Smooth muscle cell (in vitro differentiated cells): ENCODE measurements around the gene RIMS1. TPM values are rescaled to one million over a fixed set of nuclear protein-coding genes. Genes with fewer than 3 reads are reported as not detected.

Experiments
- DNase-seq: peaks from one replicate; lab custom pipeline; 2025; ENCODE audit not compliant: unreplicated experiment; lab: John Stamatoyannopoulos, UW
- H2AFZ ChIP-seq: fragments of 200-600 bp; sonication (generic); 2 replicates; pipeline ENCODE4 v1.6.0; 2016; ENCODE audit warnings: antibody characterized with exemption, low read depth, mild to moderate bottlenecking
- H3F3A ChIP-seq: fragments of 200-600 bp; sonication (generic); 2 replicates; pipeline ENCODE4 v1.6.0; 2017; ENCODE audit warnings: antibody characterized with exemption, low read depth
- H3K27ac ChIP-seq: fragments of 200-600 bp; sonication (generic); 2 replicates; pipeline ENCODE4 v1.5.1; 2016; ENCODE audit warnings: low read depth, mild to moderate bottlenecking
- H3K27me3 ChIP-seq: fragments of 200-600 bp; sonication (generic); 2 replicates; pipeline ENCODE4 v1.6.1; 2016; ENCODE audit warnings: low read depth, mild to moderate bottlenecking
- H3K36me3 ChIP-seq: fragments of 200-600 bp; sonication (generic); 2 replicates; pipeline ENCODE4 v1.5.1; 2016; ENCODE audit warnings: low read depth
- H3K4me1 ChIP-seq: fragments of 200-600 bp; sonication (generic); 2 replicates; pipeline ENCODE4 v1.5.1; 2016; ENCODE audit warnings: low read depth
- H3K4me2 ChIP-seq: fragments of 200-600 bp; sonication (generic); 2 replicates; pipeline ENCODE4 v1.6.0; 2016; ENCODE audit warnings: mild to moderate bottlenecking
- H3K4me3 ChIP-seq: fragments of 200-600 bp; sonication (generic); 2 replicates; pipeline ENCODE4 v1.5.1; 2016; ENCODE audit warnings: mild to moderate bottlenecking
- H3K79me2 ChIP-seq: fragments of 200-600 bp; sonication (generic); 2 replicates; pipeline ENCODE4 v1.6.0; 2016; ENCODE audit warnings: low read depth, mild to moderate bottlenecking
- H3K9ac ChIP-seq: fragments of 200-600 bp; sonication (generic); 2 replicates; pipeline ENCODE4 v1.6.0; 2016; ENCODE audit warnings: low read depth
- H3K9me3 ChIP-seq: fragments of 200-600 bp; sonication (generic); replicated peaks from 2 replicates; pipeline ENCODE4 v1.5.1; 2016; ENCODE audit warnings: low read depth
- H4K20me1 ChIP-seq: fragments of 200-600 bp; sonication (generic); 2 replicates; pipeline ENCODE4 v1.6.0; 2016; ENCODE audit warnings: low read depth
- CTCF ChIP-seq: fragments of 200-600 bp; sonication (generic); IDR thresholded peaks from 2 replicates; pipeline ENCODE4 v1.5.1; 2017; ENCODE audit warnings: borderline replicate concordance, mild to moderate bottlenecking, antibody characterized with exemption; ENCODE audit not compliant: insufficient read depth, poor library complexity, severe bottlenecking
- WGBS: methylation state at CpG from one replicate; pipeline ENCODE4 v1.1.7; 2016; ENCODE audit warnings: low lambda C conversion rate; 5-methylcytosine and 5-hydroxymethylcytosine counted together
- polyA plus RNA-seq: library from polyadenylated mRNA; unstranded; fragments of >200 nt; fragmentation: Nextera tagmentation; extraction: Ambion mirVana; gene quantifications from 2 replicates; pipeline ENCODE4 v1.2.1, GENCODE V29; 2016
- total RNA-seq: library from RNA; depleted of rRNA; stranded (reverse); fragments of >200 nt; gene quantifications from 2 replicates; pipeline ENCODE4 v1.2.3, GENCODE V29; 2014

RIMS1 gene
- total and polyA plus RNA-seq, 2 experiments from 2014 or later: 0.73 to 2.2 TPM

- H3K4me3 ChIP-seq: no peak overlapping the region
- H3K27me3 ChIP-seq: no peaks in the 10 kb centered on the region
- WGBS: 93% methylated on average over 1 of the region's 1 CpG
- H4K20me1 ChIP-seq: no peaks in the 10 kb centered on the region
- no peak overlapping the region for H3K4me2 ChIP-seq
- no peaks in the 10 kb centered on the region for H3K79me2 ChIP-seq
- no peak overlapping the region for H3K9ac ChIP-seq
- H3K4me1 ChIP-seq: no peaks in the 10 kb centered on the region
- TF ChIP-seq CTCF: no peak
- no peaks in the 10 kb centered on the region for H3K36me3 ChIP-seq
- no peak overlapping the region for H2AFZ ChIP-seq
- no peaks in the 10 kb centered on the region for H3F3A ChIP-seq
- DNase-seq: no peak
- no peaks in the 10 kb centered on the region for H3K9me3 ChIP-seq
- no peak overlapping the region for H3K27ac ChIP-seq
Observed at GRCh38 chr6:72440611-72441010, 554.3 kb downstream of the RIMS1 start.

- Histone ChIP-seq H3K79me2 (no peaks in the 10 kb centered on the region), H3K27me3 (no peaks in the 10 kb centered on the region), H3K9ac (no peak overlapping the region), H3K36me3 (no peaks in the 10 kb centered on the region), H3K27ac (no peak overlapping the region), H3K4me2 (no peak overlapping the region), H3K9me3 (no peaks in the 10 kb centered on the region), H3K4me1 (no peaks in the 10 kb centered on the region), H3F3A (no peaks in the 10 kb centered on the region), H4K20me1 (no peaks in the 10 kb centered on the region), H3K4me3 (no peak overlapping the region), H2AFZ (no peak overlapping the region)
- no peak for DNase-seq
- WGBS: 72% methylated on average over 1 of the region's 1 CpG
- no peak for TF ChIP-seq CTCF
Observed at GRCh38 chr6:72446430-72446829, 560.1 kb downstream of the RIMS1 start.
